A549 (cell line): ENCODE results near the gene ABHD17A. TPM values are rescaled to one million over a fixed set of nuclear protein-coding genes. Genes with fewer than 3 reads are reported as not detected.
"Not testable (repeated sequence)": the region's sequence is repeated elsewhere in the genome, so short reads cannot be mapped to it uniquely, and the experiment has no call there.

Experiments used
- ATAC-seq, 2 experiments: fragments of 200-7000 bp in 1 of 2; fragments of >200 bp in 1 of 2; cut with Nextera tagmentation in 1 of 2; cut with Tn5 transposase in 1 of 2; 3 replicates each; pipeline versions ENCODE4 v1.8.0 to v1.9.1; 2018 to 2020; ENCODE audit warnings: mild to moderate bottlenecking in 1 of 2, moderate library complexity in 1 of 2
- CTCF ChIA-PET: fragments of 300-600 bp; sonication (Branson Sonifier 250); formaldehyde crosslinking; extraction: SDS; loops from one replicate; lab custom pipeline; 2021; ENCODE audit warnings: antibody characterized with exemption, inconsistent platforms; lab: Yijun Ruan, JAX
- POLR2A ChIA-PET: fragments of 350-600 bp; formaldehyde crosslinking; extraction: SDS; loops from one replicate; lab custom pipeline; 2021; ENCODE audit warnings: antibody characterized with exemption, inconsistent platforms; lab: Yijun Ruan, JAX
- DNase-seq, 2 experiments: peaks; one replicate each; pipeline versions ENCODE4 v3.0.0 to v3.0.0-alpha.2; 2011 to 2016; ENCODE audit warnings: low read depth in 1 of 2, low spot score in 1 of 2
- FAIRE-seq: peaks from 2 replicates; lab custom pipeline; 2011; peaks lifted over from hg19 to GRCh38; lab: Jason Lieb, UNC
- H3K27ac ChIP-seq, 2 experiments: fragments of >200 bp; sonication (Bioruptor Twin); formaldehyde crosslinking; 3 replicates each; pipeline ENCODE4 v1.5.1; 2016 to 2017
- H3K4me1 ChIP-seq: fragments of >200 bp; sonication (Bioruptor Twin); formaldehyde crosslinking; 3 replicates; pipeline ENCODE4 v1.6.1; 2016
- H3K4me2 ChIP-seq: fragments of >200 bp; sonication (Bioruptor Twin); formaldehyde crosslinking; 3 replicates; pipeline ENCODE4 v1.6.1; 2016
- H3K4me3 ChIP-seq: fragments of >200 bp; sonication (Bioruptor Twin); formaldehyde crosslinking; 3 replicates; pipeline ENCODE4 v1.5.1; 2016
- H3K9me3 ChIP-seq: fragments of >200 bp; sonication (Bioruptor Twin); formaldehyde crosslinking; 3 replicates; pipeline ENCODE4 v1.6.1; 2016
- BCL3 ChIP-seq: fragments of >200 bp; sonication (Bioruptor Twin); formaldehyde crosslinking; IDR thresholded peaks from 3 replicates; pipeline ENCODE4 v1.6.1; 2016
- ELK1 ChIP-seq: fragments of 150-350 bp; IDR thresholded peaks from 2 replicates; pipeline ENCODE4 v1.6.1; 2014; ENCODE audit warnings: low read depth, mild to moderate bottlenecking, low read length
- EP300 ChIP-seq, 2 experiments: fragments of >200 bp; sonication (Bioruptor Twin); formaldehyde crosslinking; IDR thresholded peaks; 2 replicates in 1 of 2; 3 replicates in 1 of 2; pipeline ENCODE4 v1.6.1; 2016 to 2017
- FOXS1 ChIP-seq: fragments of 250-450 bp; sonication (Bioruptor Pico); IDR thresholded peaks from 2 replicates; pipeline ENCODE4 v1.5.0; 2020; ENCODE audit warnings: mild to moderate bottlenecking, moderate library complexity
- GATA3 ChIP-seq: IDR thresholded peaks from 2 replicates; pipeline ENCODE4 v1.6.1; 2012; ENCODE audit warnings: borderline replicate concordance
- HES2 ChIP-seq: fragments of >200 bp; sonication (Bioruptor Twin); formaldehyde crosslinking; IDR thresholded peaks from 2 replicates; pipeline ENCODE4 v1.6.1; 2016
- HOXB13 ChIP-seq: fragments of 250-450 bp; sonication (Bioruptor Pico); IDR thresholded peaks from 2 replicates; pipeline ENCODE4 v1.5.0; 2020; ENCODE audit warnings: low read depth, mild to moderate bottlenecking, moderate library complexity
- JUN ChIP-seq, 2 experiments: fragments of >200 bp; sonication (Bioruptor Twin); formaldehyde crosslinking; IDR thresholded peaks; 2 replicates in 1 of 2; 3 replicates in 1 of 2; pipeline ENCODE4 v1.6.1; 2016 to 2017
- KDM5A ChIP-seq: fragments of 200-600 bp; sonication (generic); IDR thresholded peaks from 2 replicates; pipeline ENCODE4 v1.6.1; 2016; ENCODE audit warnings: antibody characterized with exemption, mild to moderate bottlenecking
- PBX3 ChIP-seq: IDR thresholded peaks from 2 replicates; pipeline ENCODE4 v1.6.1; 2012
- POLR2A ChIP-seq: IDR thresholded peaks from 2 replicates; pipeline ENCODE4 v1.6.1; 2012; ENCODE audit warnings: mild to moderate bottlenecking, low read length
- RARB ChIP-seq: fragments of 250-450 bp; sonication (Bioruptor Pico); IDR thresholded peaks from 2 replicates; pipeline ENCODE4 v1.8.0; 2021; ENCODE audit warnings: mild to moderate bottlenecking, moderate library complexity
- REST ChIP-seq: fragments of 200-600 bp; sonication (generic); IDR thresholded peaks from 2 replicates; pipeline ENCODE4 v1.6.1; 2016; ENCODE audit warnings: antibody characterized with exemption, mild to moderate bottlenecking, moderate library complexity
- RNF2 ChIP-seq: fragments of 200-600 bp; sonication (generic); IDR thresholded peaks from 2 replicates; pipeline ENCODE4 v1.6.1; 2016; ENCODE audit warnings: low read depth, mild to moderate bottlenecking, antibody characterized with exemption, moderate library complexity, borderline replicate concordance
- SREBF2 ChIP-seq: fragments of 450-650 bp; IDR thresholded peaks from 2 replicates; pipeline ENCODE4 v1.6.1; 2014; ENCODE audit warnings: mild to moderate bottlenecking, moderate library complexity
- ZC3H11A ChIP-seq: fragments of 450-650 bp; IDR thresholded peaks from 2 replicates; pipeline ENCODE4 v1.6.1; 2014; ENCODE audit warnings: antibody characterized with exemption, mild to moderate bottlenecking
- WGBS: methylation state at CpG from one replicate; pipeline ENCODE4 v1.1.6; 2017; ENCODE audit errors: missing lambda C conversion rate; 5-methylcytosine and 5-hydroxymethylcytosine counted together
- polyA plus RNA-seq, 4 experiments: library from polyadenylated mRNA; depleted of rRNA in 3 of 4; stranded (reverse); fragments of >200 nt; fragmentation: RNase III in 1 of 4; extraction: RNeasy Plus Mini Kit Qiagen cat#74134 plus additional on column Dnase treatment in 1 of 4; gene quantifications; 2 replicates in 3 of 4; 3 replicates in 1 of 4; pipeline ENCODE4 v1.2.3, GENCODE V29; 2011 to 2017

Gene ABHD17A
- polyA plus RNA-seq, 2 of the 4 experiments (the other 2 are of a cell fraction): 12.8 to 23.1 TPM

GRCh38 chr19:1888385-1888784 is 3.1 kb upstream of the ABHD17A start:
- TF ChIP-seq PBX3: no peak
- no peak for TF ChIP-seq JUN (IDR thresholded peaks at IDR 0.05)
- no peak for TF ChIP-seq HES2
- TF ChIP-seq SREBF2: no peak
- TF ChIP-seq RNF2: no peak
- POLR2A ChIA-PET: no interaction called here
- WGBS: 71% methylated on average over 5 of the region's 5 CpGs
- no peak for FAIRE-seq
- ATAC-seq: no peak
- Histone ChIP-seq H3K4me1 (peaks cover 6% of the 10 kb centered on the region; the same call in 1 of the 3 replicates), H3K9me3 (no peaks in the 10 kb centered on the region), H3K4me2 (no peak overlapping the region), H3K27ac (no peak overlapping the region), H3K4me3 (no peak overlapping the region)
- CTCF ChIA-PET: no interaction called here
- no peak for DNase-seq

- not testable (repeated sequence) for ATAC-seq, H3K9me3 ChIP-seq, H3K4me1 ChIP-seq, H3K4me2 ChIP-seq, H3K27ac ChIP-seq, DNase-seq
- ChIA-PET POLR2A (interaction anchor here (1.6 kb wide), 1 partner anchor 11 kb away, joined by 4 read pairs; no protein-coding TSS in a partner anchor), CTCF (interaction anchor here (1.6 kb wide), 1 partner anchor 11 kb away, joined by 8 read pairs; no protein-coding TSS in a partner anchor)
- WGBS: 90% methylated on average over 15 of the region's 15 CpGs
- TF ChIP-seq ZC3H11A: peak; percentile 76
- TF ChIP-seq, all 56 proteins: peak for 1; not testable (repeated sequence) for 55
- not testable (repeated sequence) for FAIRE-seq, H3K4me3 ChIP-seq
Measured at GRCh38 chr19:1886360-1886759, 1.1 kb upstream of the ABHD17A start.

- TF ChIP-seq HOXB13 (CRISPR knock-in tag) (no peak), POLR2A (0 out of 2 replicates have a peak, but pooled peaks have one; percentile 16), BCL3 (0 out of 3 replicates have a peak, but pooled peaks have one; percentile 35)
- TF ChIP-seq, all 56 proteins: peak for 2
- DNase-seq (no peak), ATAC-seq (peak; percentile 32; a peak in 5 of 6 replicates), FAIRE-seq (no peak)
- CTCF ChIA-PET: interaction anchor here (1.1 kb wide), 1 partner anchor 20 kb away, joined by 4 read pairs; no protein-coding TSS in a partner anchor
- Histone ChIP-seq H3K4me2 (peak overlapping the region; percentile 95), H3K4me3 (peak overlapping the region; percentile 89), H3K9me3 (no peaks in the 10 kb centered on the region), H3K4me1 (peaks cover 6% of the 10 kb centered on the region; the same call in 1 of the 3 replicates), H3K27ac (peak overlapping the region; percentile 79 to 98)
- POLR2A ChIA-PET: interaction anchor here (0.5 to 1.6 kb wide), 5 partner anchors 9 to 1066 kb away, joined by 3 to 10 read pairs (median 4); partner anchors contain the start of gene GADD45B
- WGBS: 2% methylated on average over 38 of the region's 56 CpGs
Measured at GRCh38 chr19:1884719-1885334, 469 bp downstream of the ABHD17A start.

GRCh38 chr19:1884291-1884718 is 991 bp downstream of the ABHD17A start:
- POLR2A ChIA-PET: no interaction called here

More at GRCh38 chr19:1884291-1884718, 991 bp downstream of the ABHD17A start:
- WGBS: 12% methylated on average over 7 of the region's 11 CpGs
- H3K9me3 ChIP-seq: no peaks in the 10 kb centered on the region
- peak overlapping the region; percentile 79 to 98; a peak in 5 of 6 replicates for H3K27ac ChIP-seq
- H3K4me1 ChIP-seq: peaks cover 6% of the 10 kb centered on the region; the same call in 1 of the 3 replicates
- peak overlapping the region; percentile 89 for H3K4me3 ChIP-seq
- no peak for TF ChIP-seq RARB (CRISPR knock-in tag)
- no peak for TF ChIP-seq REST
- TF ChIP-seq FOXS1 (CRISPR knock-in tag): no peak
- no peak for TF ChIP-seq ELK1
- no peak for TF ChIP-seq KDM5A
- TF ChIP-seq SREBF2: no peak
- TF ChIP-seq EP300 (IDR thresholded peaks at IDR 0.05): no peak
- no peak for TF ChIP-seq GATA3
- CTCF ChIA-PET: interaction anchor here (0.7 to 1.1 kb wide), 2 partner anchors 19 kb away, joined by 3 to 4 read pairs; no protein-coding TSS in a partner anchor
- no peak for FAIRE-seq
- no peak; a peak in 1 of 6 replicates for ATAC-seq
- H3K4me2 ChIP-seq: peak overlapping the region; percentile 95
- no peak for DNase-seq
